HG03558 (cell line): Measurements from ENCODE around the gene SZT2.
"Not testable (repeated sequence)": the region's sequence is repeated elsewhere in the genome, so short reads cannot be mapped to it uniquely, and the experiment has no call there.

ENCODE experiments used
- ATAC-seq: cut with Tn5 transposase; IDR thresholded peaks from one replicate; pipeline ENCODE4 v1.9.1; 2021; ENCODE audit warnings: moderate number of reproducible peaks; ENCODE audit not compliant: unreplicated experiment; ENCODE audit errors: extremely low read depth

Gene SZT2

GRCh38 chr1:43451157-43451591, 61.5 kb downstream of the SZT2 start:
- no peak for ATAC-seq

- no peak for ATAC-seq
These were observed 62.2 kb downstream of the SZT2 start for GRCh38 chr1:43451701-43452532.

GRCh38 chr1:43452789-43453441, 63.2 kb downstream of the SZT2 start:
- ATAC-seq = no peak

- no peak for ATAC-seq
These were observed 64.0 kb downstream of the SZT2 start, which contains the start of gene HYI for GRCh38 chr1:43453442-43454269. Gene HYI (minus strand): TSS chr1:43453931. CDS start chr1:43453793, 138 bp downstream.

GRCh38 chr1:43454270-43455011, 64.7 kb downstream of the SZT2 start:
- no peak for ATAC-seq

- ATAC-seq = no peak
These were observed 65.7 kb downstream of the SZT2 start for GRCh38 chr1:43455213-43455889.

- not testable (repeated sequence) for ATAC-seq
These were observed 68.7 kb downstream of the SZT2 start for GRCh38 chr1:43458379-43458778.

GRCh38 chr1:43460988-43461693, 71.4 kb downstream of the SZT2 start:
- no peak for ATAC-seq

GRCh38 chr1:43463479-43463878, 73.8 kb downstream of the SZT2 start:
- no peak for ATAC-seq

GRCh38 chr1:43464681-43465504, 75.2 kb downstream of the SZT2 start:
- ATAC-seq = no peak

GRCh38 chr1:43465505-43466067, 75.9 kb downstream of the SZT2 start:
- no peak for ATAC-seq

- ATAC-seq = no peak
These were observed 76.7 kb downstream of the SZT2 start for GRCh38 chr1:43466403-43466802.

- no peak for ATAC-seq
These were observed 78.7 kb downstream of the SZT2 start for GRCh38 chr1:43468414-43468813.

GRCh38 chr1:43469932-43470331, 80.2 kb downstream of the SZT2 start:
- ATAC-seq = no peak

- ATAC-seq = no peak
These were observed 82.4 kb downstream of the SZT2 start for GRCh38 chr1:43472087-43472462.

- not testable (repeated sequence) for ATAC-seq
These were observed 82.9 kb downstream of the SZT2 start for GRCh38 chr1:43472463-43473151.

- ATAC-seq = no peak
These were observed 83.8 kb downstream of the SZT2 start for GRCh38 chr1:43473463-43473862.
